ENCODE data around the gene PLA2G2E. TPM values are rescaled to one million over a fixed set of nuclear protein-coding genes. Genes with fewer than 3 reads are reported as not detected.

PLA2G2E gene
- polyA plus RNA-seq, 1 of the 3 experiments (the other 2 are of a cell fraction) = not detected

DNA sequence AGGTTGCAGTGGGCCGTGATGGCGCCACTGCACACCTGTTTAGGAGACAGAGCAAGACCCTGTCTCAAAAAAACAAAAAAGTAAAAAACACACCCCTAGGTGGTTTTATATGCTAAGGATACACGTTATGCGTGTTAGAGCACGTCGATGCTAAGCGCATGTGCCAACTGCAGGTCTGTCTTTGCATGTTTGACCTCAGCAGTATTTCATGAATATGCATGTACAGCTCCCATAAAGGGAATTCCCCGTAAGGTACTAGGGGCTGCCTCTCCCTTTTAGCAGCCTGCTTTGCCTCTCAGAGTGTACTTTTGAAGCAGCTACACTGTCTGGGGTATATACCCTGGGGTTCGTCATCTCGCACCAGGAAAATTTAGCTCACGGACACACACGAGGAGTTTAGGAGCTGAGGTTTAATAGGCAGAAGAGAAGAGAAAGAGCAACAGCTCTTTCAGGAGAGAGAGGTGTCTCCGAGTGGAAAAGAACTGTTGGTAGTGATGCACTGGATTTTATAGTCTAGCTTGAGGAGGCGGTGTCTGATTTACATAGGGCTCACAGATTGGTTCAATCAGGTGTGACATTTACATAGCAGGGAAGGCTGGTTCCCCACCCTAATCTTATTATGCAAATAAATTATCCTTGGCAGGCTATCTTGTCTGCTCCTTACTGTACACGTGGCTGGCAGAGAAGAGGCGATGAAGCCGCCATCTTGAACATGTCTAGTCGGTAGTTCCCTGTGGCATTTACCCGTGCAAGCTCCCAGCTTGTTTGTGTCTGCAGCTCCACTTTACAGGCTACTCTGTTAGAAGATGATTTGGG is 45.4 kb downstream of the PLA2G2E start:
- Histone ChIP-seq H2AFZ (ENCODE audit: low read depth) (no peak overlapping the region), H3K9ac (no peak overlapping the region), H3K4me3 (ENCODE audit: low read depth in 2 of 2, low read length in 1 of 2) (no peak overlapping the region), H3K4me2 (no peak overlapping the region), H3K4me1 (ENCODE audit: control insufficient read depth in 1 of 2, insufficient read depth in 2 of 2, low read depth in 1 of 2, low read length in 1 of 2) (peaks cover 0 to 1% of the 10 kb centered on the region in 2 experiments; a peak in 2 of 4 replicates), H4K20me1 (ENCODE audit: insufficient read depth) (0 out of 2 replicates have a peak, but pooled peaks cover under 1% of the 10 kb centered on the region), H3K36me3 (replicated peaks in 1 of 2; ENCODE audit: control insufficient read depth in 1 of 2, insufficient read depth in 2 of 2, low read length in 1 of 2) (no peaks in the 10 kb centered on the region), H3K79me2 (ENCODE audit: insufficient read depth) (peaks cover 7% of the 10 kb centered on the region), H3K9me3 (no peaks in the 10 kb centered on the region), H3K27ac (ENCODE audit: low read depth in 2 of 2, low read length in 1 of 2) (no peak overlapping the region), H3K9me2 (no peaks in the 10 kb centered on the region), H3K27me3 (ENCODE audit: insufficient read depth) (no peaks in the 10 kb centered on the region), H3F3A (replicated peaks; ENCODE audit: insufficient read depth) (no peaks in the 10 kb centered on the region)
- no peak for DNase-seq
- POLR2A ChIA-PET = no interaction called here
- WGBS (ENCODE audit: low lambda C conversion rate) = 76% methylated on average over 19 of the region's 19 CpGs
- CTCF ChIA-PET = interaction anchor here (1.1 to 2.0 kb wide), 3 partner anchors 10 to 40 kb away, joined by 3 to 4 read pairs (median 3); no protein-coding TSS in a partner anchor
- TF ChIP-seq EZH2phosphoT487 (IDR thresholded peaks at IDR 0.05; ENCODE audit: borderline replicate concordance, low read depth) (no peak), FOSL2 (IDR thresholded peaks at IDR 0.05; ENCODE audit: borderline replicate concordance, low read depth) (no peak), TAF1 (IDR thresholded peaks at IDR 0.05; ENCODE audit: borderline replicate concordance, low read depth, low read length) (no peak), RFX5 (IDR thresholded peaks at IDR 0.05; ENCODE audit: low read length) (no peak), FOXJ3 (CRISPR knock-in tag; IDR thresholded peaks at IDR 0.05) (no peak), NFIC (IDR thresholded peaks at IDR 0.05; ENCODE audit: borderline replicate concordance) (no peak), RXRA (IDR thresholded peaks at IDR 0.05; ENCODE audit: borderline replicate concordance, low read depth) (no peak), CHD2 (IDR thresholded peaks at IDR 0.05; ENCODE audit: low read length, partially characterized antibody) (no peak)
- TF ChIP-seq, protein P1, sequence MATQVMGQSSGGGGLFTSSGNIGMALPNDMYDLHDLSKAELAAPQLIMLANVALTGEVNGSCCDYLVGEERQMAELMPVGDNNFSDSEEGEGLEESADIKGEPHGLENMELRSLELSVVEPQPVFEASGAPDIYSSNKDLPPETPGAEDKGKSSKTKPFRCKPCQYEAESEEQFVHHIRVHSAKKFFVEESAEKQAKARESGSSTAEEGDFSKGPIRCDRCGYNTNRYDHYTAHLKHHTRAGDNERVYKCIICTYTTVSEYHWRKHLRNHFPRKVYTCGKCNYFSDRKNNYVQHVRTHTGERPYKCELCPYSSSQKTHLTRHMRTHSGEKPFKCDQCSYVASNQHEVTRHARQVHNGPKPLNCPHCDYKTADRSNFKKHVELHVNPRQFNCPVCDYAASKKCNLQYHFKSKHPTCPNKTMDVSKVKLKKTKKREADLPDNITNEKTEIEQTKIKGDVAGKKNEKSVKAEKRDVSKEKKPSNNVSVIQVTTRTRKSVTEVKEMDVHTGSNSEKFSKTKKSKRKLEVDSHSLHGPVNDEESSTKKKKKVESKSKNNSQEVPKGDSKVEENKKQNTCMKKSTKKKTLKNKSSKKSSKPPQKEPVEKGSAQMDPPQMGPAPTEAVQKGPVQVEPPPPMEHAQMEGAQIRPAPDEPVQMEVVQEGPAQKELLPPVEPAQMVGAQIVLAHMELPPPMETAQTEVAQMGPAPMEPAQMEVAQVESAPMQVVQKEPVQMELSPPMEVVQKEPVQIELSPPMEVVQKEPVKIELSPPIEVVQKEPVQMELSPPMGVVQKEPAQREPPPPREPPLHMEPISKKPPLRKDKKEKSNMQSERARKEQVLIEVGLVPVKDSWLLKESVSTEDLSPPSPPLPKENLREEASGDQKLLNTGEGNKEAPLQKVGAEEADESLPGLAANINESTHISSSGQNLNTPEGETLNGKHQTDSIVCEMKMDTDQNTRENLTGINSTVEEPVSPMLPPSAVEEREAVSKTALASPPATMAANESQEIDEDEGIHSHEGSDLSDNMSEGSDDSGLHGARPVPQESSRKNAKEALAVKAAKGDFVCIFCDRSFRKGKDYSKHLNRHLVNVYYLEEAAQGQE (IDR thresholded peaks at IDR 0.05; ENCODE audit: low read depth, low read length) = no peak
- TF ChIP-seq, protein P2, sequence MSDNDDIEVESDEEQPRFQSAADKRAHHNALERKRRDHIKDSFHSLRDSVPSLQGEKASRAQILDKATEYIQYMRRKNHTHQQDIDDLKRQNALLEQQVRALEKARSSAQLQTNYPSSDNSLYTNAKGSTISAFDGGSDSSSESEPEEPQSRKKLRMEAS (IDR thresholded peaks at IDR 0.05; ENCODE audit: low read depth) = no peak

DNA sequence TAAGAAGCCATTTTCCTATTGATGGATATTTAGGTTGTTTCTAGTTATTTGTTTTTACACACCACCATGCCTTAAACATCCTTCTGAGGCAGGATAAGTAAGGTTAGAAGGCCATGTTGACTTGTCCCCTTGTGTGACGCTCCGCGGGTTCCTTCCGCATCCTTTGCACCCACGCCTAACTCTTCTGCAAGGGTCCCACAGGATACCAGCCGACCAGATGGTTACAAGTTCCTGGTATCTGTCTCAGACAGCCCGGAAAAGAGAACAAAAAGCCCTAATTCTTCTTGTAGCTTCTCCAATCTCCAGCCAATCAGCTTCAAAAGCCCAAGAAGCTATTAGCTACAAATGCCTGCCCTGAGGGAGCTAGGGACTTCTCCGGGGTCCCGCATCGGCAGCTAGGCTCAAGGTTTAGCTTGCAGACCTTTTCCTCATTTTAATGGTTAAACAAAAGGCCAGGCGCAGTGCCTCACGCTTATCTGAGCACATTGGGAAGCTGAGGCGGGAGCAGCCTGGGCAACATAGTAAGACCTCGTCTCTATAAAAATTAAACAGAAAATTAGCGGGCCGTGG is 46.2 kb downstream of the PLA2G2E start:
- Histone ChIP-seq H3K9ac (no peak overlapping the region), H3K4me2 (no peak overlapping the region), H3K4me1 (ENCODE audit: control insufficient read depth in 1 of 2, insufficient read depth in 2 of 2, low read depth in 1 of 2, low read length in 1 of 2) (no peaks in the 10 kb centered on the region; a peak in 1 of 4 replicates), H3K27me3 (ENCODE audit: insufficient read depth) (no peaks in the 10 kb centered on the region), H3K36me3 (replicated peaks in 1 of 2; ENCODE audit: control insufficient read depth in 1 of 2, insufficient read depth in 2 of 2, low read length in 1 of 2) (no peaks in the 10 kb centered on the region), H3K27ac (ENCODE audit: low read depth in 2 of 2, low read length in 1 of 2) (no peak overlapping the region), H3K79me2 (ENCODE audit: insufficient read depth) (no peaks in the 10 kb centered on the region), H3K4me3 (ENCODE audit: low read depth in 2 of 2, low read length in 1 of 2) (no peak overlapping the region), H3K9me2 (no peaks in the 10 kb centered on the region), H4K20me1 (ENCODE audit: insufficient read depth) (no peaks in the 10 kb centered on the region), H3K9me3 (no peaks in the 10 kb centered on the region), H3F3A (replicated peaks; ENCODE audit: insufficient read depth) (no peaks in the 10 kb centered on the region), H2AFZ (ENCODE audit: low read depth) (no peak overlapping the region)
- WGBS (ENCODE audit: low lambda C conversion rate) = 75% methylated on average over 16 of the region's 16 CpGs
- ChIA-PET CTCF (interaction anchor here (0.5 to 2.0 kb wide), 4 partner anchors 9 to 40 kb away, joined by 3 to 4 read pairs (median 3); no protein-coding TSS in a partner anchor), POLR2A (no interaction called here)
- TF ChIP-seq JUND (IDR thresholded peaks at IDR 0.05) (no peak), TCF12 (IDR thresholded peaks at IDR 0.05) (no peak), RAD21 (IDR thresholded peaks at IDR 0.05; ENCODE audit: low read length) (no peak), CHD2 (IDR thresholded peaks at IDR 0.05; ENCODE audit: low read length, partially characterized antibody) (no peak), TEAD4 (IDR thresholded peaks at IDR 0.05; ENCODE audit: borderline replicate concordance, insufficient read depth) (no peak), RCOR1 (IDR thresholded peaks at IDR 0.05; ENCODE audit: low read length) (no peak), GATA2 (CRISPR knock-in tag; IDR thresholded peaks at IDR 0.05) (no peak), SMC3 (IDR thresholded peaks at IDR 0.05; ENCODE audit: low read depth, low read length) (no peak), FOXJ3 (CRISPR knock-in tag; IDR thresholded peaks at IDR 0.05) (no peak)
- TF ChIP-seq, protein P3, sequence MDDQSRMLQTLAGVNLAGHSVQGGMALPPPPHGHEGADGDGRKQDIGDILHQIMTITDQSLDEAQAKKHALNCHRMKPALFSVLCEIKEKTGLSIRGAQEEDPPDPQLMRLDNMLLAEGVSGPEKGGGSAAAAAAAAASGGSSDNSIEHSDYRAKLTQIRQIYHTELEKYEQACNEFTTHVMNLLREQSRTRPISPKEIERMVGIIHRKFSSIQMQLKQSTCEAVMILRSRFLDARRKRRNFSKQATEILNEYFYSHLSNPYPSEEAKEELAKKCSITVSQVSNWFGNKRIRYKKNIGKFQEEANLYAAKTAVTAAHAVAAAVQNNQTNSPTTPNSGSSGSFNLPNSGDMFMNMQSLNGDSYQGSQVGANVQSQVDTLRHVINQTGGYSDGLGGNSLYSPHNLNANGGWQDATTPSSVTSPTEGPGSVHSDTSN (IDR thresholded peaks at IDR 0.05) = no peak
- TF ChIP-seq, protein P4, sequence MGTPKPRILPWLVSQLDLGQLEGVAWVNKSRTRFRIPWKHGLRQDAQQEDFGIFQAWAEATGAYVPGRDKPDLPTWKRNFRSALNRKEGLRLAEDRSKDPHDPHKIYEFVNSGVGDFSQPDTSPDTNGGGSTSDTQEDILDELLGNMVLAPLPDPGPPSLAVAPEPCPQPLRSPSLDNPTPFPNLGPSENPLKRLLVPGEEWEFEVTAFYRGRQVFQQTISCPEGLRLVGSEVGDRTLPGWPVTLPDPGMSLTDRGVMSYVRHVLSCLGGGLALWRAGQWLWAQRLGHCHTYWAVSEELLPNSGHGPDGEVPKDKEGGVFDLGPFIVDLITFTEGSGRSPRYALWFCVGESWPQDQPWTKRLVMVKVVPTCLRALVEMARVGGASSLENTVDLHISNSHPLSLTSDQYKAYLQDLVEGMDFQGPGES (IDR thresholded peaks at IDR 0.05; ENCODE audit: low read depth, low read length) = no peak
- DNase-seq = no peak

All from SK-N-SH (cell line).